ENCODE data around the gene KRT13. TPM values are rescaled to one million over a fixed set of nuclear protein-coding genes. Genes with fewer than 3 reads are reported as not detected.

The KRT13 gene
- total RNA-seq, 1 donor from 2014 or later, result not detected

DNA sequence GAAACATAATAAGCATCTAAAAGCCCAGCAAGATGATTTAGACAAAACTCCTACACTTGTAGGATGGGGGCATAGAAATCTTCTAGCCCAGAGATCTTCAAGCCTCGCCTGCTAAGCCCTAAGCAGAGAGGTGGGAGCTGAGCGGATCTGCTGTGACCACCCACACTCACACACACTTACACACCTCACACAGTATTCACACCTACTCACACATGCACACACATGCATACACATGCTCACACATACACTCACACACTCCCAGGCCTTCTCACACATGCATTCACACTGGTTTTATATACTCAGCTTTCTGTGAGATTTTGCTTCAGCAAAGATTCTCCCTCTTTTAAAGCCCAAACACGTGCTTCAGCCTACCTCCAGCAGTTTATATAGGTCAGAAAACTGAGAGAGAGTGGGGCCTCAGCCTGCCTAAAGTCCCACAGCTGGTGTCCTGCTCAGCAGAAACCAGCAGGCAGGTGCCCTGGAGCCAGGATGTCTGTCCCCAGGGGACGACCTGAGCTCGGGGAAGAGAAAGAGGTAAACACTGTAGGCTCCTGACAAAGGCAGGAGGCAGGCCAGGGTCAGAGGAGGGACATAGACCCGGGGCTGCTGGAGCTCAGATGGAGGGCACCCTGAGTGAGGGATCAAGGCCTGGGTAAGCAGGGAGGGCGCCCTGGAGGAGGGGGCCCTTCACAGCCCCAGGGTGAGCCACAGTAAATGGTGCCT is 34.7 kb upstream of the KRT13 start:
- H3K9me3 Mint-ChIP-seq, result no peaks in the 10 kb centered on the region
- H3K27me3 Mint-ChIP-seq (ENCODE audit: low read depth), result peaks cover under 1% of the 10 kb centered on the region
- no peaks in the 10 kb centered on the region for H3K36me3 Mint-ChIP-seq (ENCODE audit: low read depth)
- H3K4me3 Mint-ChIP-seq, result no peak overlapping the region
- H3K27ac Mint-ChIP-seq (ENCODE audit: unreplicated experiment), result peak overlapping the region; percentile 1
- H3K4me1 Mint-ChIP-seq, result peaks cover 7% of the 10 kb centered on the region
- TF ChIP-seq, protein P1, sequence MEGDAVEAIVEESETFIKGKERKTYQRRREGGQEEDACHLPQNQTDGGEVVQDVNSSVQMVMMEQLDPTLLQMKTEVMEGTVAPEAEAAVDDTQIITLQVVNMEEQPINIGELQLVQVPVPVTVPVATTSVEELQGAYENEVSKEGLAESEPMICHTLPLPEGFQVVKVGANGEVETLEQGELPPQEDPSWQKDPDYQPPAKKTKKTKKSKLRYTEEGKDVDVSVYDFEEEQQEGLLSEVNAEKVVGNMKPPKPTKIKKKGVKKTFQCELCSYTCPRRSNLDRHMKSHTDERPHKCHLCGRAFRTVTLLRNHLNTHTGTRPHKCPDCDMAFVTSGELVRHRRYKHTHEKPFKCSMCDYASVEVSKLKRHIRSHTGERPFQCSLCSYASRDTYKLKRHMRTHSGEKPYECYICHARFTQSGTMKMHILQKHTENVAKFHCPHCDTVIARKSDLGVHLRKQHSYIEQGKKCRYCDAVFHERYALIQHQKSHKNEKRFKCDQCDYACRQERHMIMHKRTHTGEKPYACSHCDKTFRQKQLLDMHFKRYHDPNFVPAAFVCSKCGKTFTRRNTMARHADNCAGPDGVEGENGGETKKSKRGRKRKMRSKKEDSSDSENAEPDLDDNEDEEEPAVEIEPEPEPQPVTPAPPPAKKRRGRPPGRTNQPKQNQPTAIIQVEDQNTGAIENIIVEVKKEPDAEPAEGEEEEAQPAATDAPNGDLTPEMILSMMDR (conservative IDR thresholded peaks at IDR 0.05), result no peak
- no peak for DNase-seq (ENCODE audit: low read depth, low spot score)

GRCh38 chr17:41539071-41539492 is 33.7 kb upstream of the KRT13 start:
- Mint-ChIP-seq H3K9me3 (no peaks in the 10 kb centered on the region), H3K4me1 (no peaks in the 10 kb centered on the region), H3K4me3 (no peak overlapping the region), H3K36me3 (ENCODE audit: low read depth) (no peaks in the 10 kb centered on the region), H3K27me3 (ENCODE audit: low read depth) (peaks cover 6% of the 10 kb centered on the region), H3K27ac (ENCODE audit: unreplicated experiment) (no peak overlapping the region)
- TF ChIP-seq, protein P1 (conservative IDR thresholded peaks at IDR 0.05), result no peak
- DNase-seq (ENCODE audit: low read depth, low spot score), result no peak

DNA sequence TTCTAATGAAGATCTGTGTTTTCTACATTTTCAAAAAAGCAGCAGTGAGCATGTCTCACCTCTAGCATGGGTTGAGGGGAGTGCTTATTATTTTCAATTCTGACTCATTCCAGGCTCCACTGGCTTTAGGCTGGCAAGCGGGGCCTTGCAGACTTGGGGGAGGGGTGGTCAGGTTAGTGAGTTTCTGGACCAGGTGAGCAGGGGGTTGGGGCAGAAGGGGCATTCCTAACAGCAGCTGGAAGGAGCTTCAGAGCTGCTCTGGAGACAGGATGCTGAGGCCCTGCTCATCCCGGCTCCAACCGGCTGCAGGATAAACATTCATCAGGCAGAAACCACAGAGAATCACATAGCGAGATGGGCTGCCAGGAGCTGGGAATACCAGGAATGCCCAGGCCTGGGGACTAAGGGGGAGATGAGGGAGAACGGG is 33.2 kb upstream of the KRT13 start:
- no peaks in the 10 kb centered on the region for H3K4me1 Mint-ChIP-seq
- no peak for DNase-seq (ENCODE audit: low read depth, low spot score)
- peaks cover 6% of the 10 kb centered on the region for H3K27me3 Mint-ChIP-seq (ENCODE audit: low read depth)
- no peak overlapping the region for H3K4me3 Mint-ChIP-seq
- TF ChIP-seq, protein P1 (conservative IDR thresholded peaks at IDR 0.05), result no peak
- H3K27ac Mint-ChIP-seq (ENCODE audit: unreplicated experiment), result no peak overlapping the region
- no peaks in the 10 kb centered on the region for H3K9me3 Mint-ChIP-seq
- H3K36me3 Mint-ChIP-seq (ENCODE audit: low read depth), result no peaks in the 10 kb centered on the region

- Mint-ChIP-seq H3K9me3 (no peaks in the 10 kb centered on the region), H3K27ac (ENCODE audit: unreplicated experiment) (no peak overlapping the region), H3K4me3 (no peak overlapping the region), H3K27me3 (ENCODE audit: low read depth) (peaks cover 9% of the 10 kb centered on the region), H3K4me1 (no peaks in the 10 kb centered on the region), H3K36me3 (ENCODE audit: low read depth) (no peaks in the 10 kb centered on the region)
- DNase-seq (ENCODE audit: low read depth, low spot score), result no peak
- TF ChIP-seq, protein P1 (conservative IDR thresholded peaks at IDR 0.05), result no peak
These were observed 32.6 kb upstream of the KRT13 start for GRCh38 chr17:41537990-41538389.

GRCh38 chr17:41537614-41537954 is 32.2 kb upstream of the KRT13 start:
- Mint-ChIP-seq H3K27ac (ENCODE audit: unreplicated experiment) (peak overlapping the region; percentile 19), H3K4me1 (no peaks in the 10 kb centered on the region)

More at GRCh38 chr17:41537614-41537954, 32.2 kb upstream of the KRT13 start:
- H3K27me3 Mint-ChIP-seq (ENCODE audit: low read depth), result peaks cover 13% of the 10 kb centered on the region
- DNase-seq (ENCODE audit: low read depth, low spot score), result no peak
- no peak overlapping the region for H3K4me3 Mint-ChIP-seq
- no peaks in the 10 kb centered on the region for H3K36me3 Mint-ChIP-seq (ENCODE audit: low read depth)
- TF ChIP-seq, protein P1 (conservative IDR thresholded peaks at IDR 0.05), result no peak
- no peaks in the 10 kb centered on the region for H3K9me3 Mint-ChIP-seq
